Neural cell (in vitro differentiated cells): ENCODE data around the gene NRCAM. TPM values are rescaled to one million over a fixed set of nuclear protein-coding genes. Genes with fewer than 3 reads are reported as not detected.

Source experiments
- H2AFZ ChIP-seq: fragments of 200-600, 300-800 bp; sonication (generic), shearing (Covaris generic); 2 replicates; pipeline ENCODE4 v1.6.0; 2014; ENCODE audit warnings: low read depth, mild to moderate bottlenecking, antibody characterized with exemption, low read length, moderate library complexity
- H3F3A ChIP-seq: fragments of 200-600 bp; shearing (Covaris generic); 2 replicates; pipeline ENCODE4 v1.6.1; 2016; ENCODE audit warnings: mild to moderate bottlenecking, moderate library complexity, mixed read lengths, antibody characterized with exemption, low read length; ENCODE audit not compliant: insufficient read depth, poor library complexity, severe bottlenecking
- H3K27ac ChIP-seq: fragments of 200-600, 300-800 bp; sonication (generic), shearing (Covaris generic); 2 replicates; pipeline ENCODE4 v1.5.1; 2014; ENCODE audit warnings: mild to moderate bottlenecking, low read length, moderate library complexity
- H3K27me3 ChIP-seq: fragments of 300-800, 200-600 bp; sonication (generic), shearing (Covaris generic); 2 replicates; pipeline ENCODE4 v1.6.0; 2014; ENCODE audit warnings: mild to moderate bottlenecking, low read depth, low read length, moderate library complexity; ENCODE audit not compliant: insufficient read depth
- H3K36me3 ChIP-seq: fragments of 300-800, 200-600 bp; sonication (generic), shearing (Covaris generic); 2 replicates; pipeline ENCODE4 v1.5.1; 2014; ENCODE audit warnings: mild to moderate bottlenecking, antibody characterized with exemption, low read length, moderate library complexity; ENCODE audit not compliant: insufficient read depth
- H3K4me2 ChIP-seq: fragments of 300-800, 200-600 bp; sonication (generic), shearing (Covaris generic); 2 replicates; pipeline ENCODE4 v1.6.0; 2014; ENCODE audit warnings: mild to moderate bottlenecking, low read length
- H3K4me3 ChIP-seq: fragments of 300-800, 200-600 bp; sonication (generic), shearing (Covaris generic); 2 replicates; pipeline ENCODE4 v1.5.1; 2014; ENCODE audit warnings: mild to moderate bottlenecking, low read length, moderate library complexity
- H3K79me2 ChIP-seq: fragments of 200-600 bp; shearing (Covaris generic); replicated peaks from 2 replicates; pipeline ENCODE4 v1.6.0; 2014; ENCODE audit warnings: mild to moderate bottlenecking, low read length, moderate library complexity; ENCODE audit not compliant: insufficient read depth
- H3K9ac ChIP-seq: fragments of 300-800, 200-600 bp; sonication (generic), shearing (Covaris generic); 2 replicates; pipeline ENCODE4 v1.6.1; 2016; ENCODE audit warnings: mild to moderate bottlenecking, low read length, mixed read lengths
- H3K9me2 ChIP-seq: fragments of 200-600 bp; shearing (Covaris generic); 2 replicates; pipeline ENCODE4 v1.6.1; 2016; ENCODE audit warnings: mild to moderate bottlenecking, low read length, mixed read lengths; ENCODE audit not compliant: insufficient read depth
- H3K9me3 ChIP-seq: fragments of 200-600, 300-800 bp; sonication (generic), shearing (Covaris generic); 2 replicates; pipeline ENCODE4 v1.6.1; 2016; ENCODE audit warnings: mild to moderate bottlenecking, mixed run types, low read length, moderate library complexity, mixed read lengths
- H4K20me1 ChIP-seq: fragments of 200-600 bp; shearing (Covaris generic); 2 replicates; pipeline ENCODE4 v1.6.1; 2016; ENCODE audit warnings: mild to moderate bottlenecking, mixed run types; ENCODE audit not compliant: insufficient read depth
- CTCF ChIP-seq: fragments of 450-650 bp; IDR thresholded peaks from 2 replicates; pipeline ENCODE4 v1.5.1; 2014; ENCODE audit warnings: antibody characterized with exemption, mild to moderate bottlenecking, moderate library complexity; ENCODE audit not compliant: poor library complexity, severe bottlenecking
- EP300 ChIP-seq: fragments of 450-650 bp; conservative IDR thresholded peaks from 2 replicates; pipeline ENCODE4 v1.6.1; 2014; ENCODE audit warnings: antibody characterized with exemption, mild to moderate bottlenecking, moderate library complexity; ENCODE audit not compliant: poor library complexity, severe bottlenecking
- EZH2 ChIP-seq: fragments of 200-600, 300-800 bp; shearing (Covaris generic), sonication (generic); IDR thresholded peaks from 2 replicates; pipeline ENCODE4 v1.6.1; 2014; ENCODE audit warnings: antibody characterized with exemption, low read length, borderline replicate concordance, mild to moderate bottlenecking; ENCODE audit not compliant: insufficient read depth, poor library complexity, severe bottlenecking
- MXI1 ChIP-seq: fragments of 450-650 bp; conservative IDR thresholded peaks from 2 replicates; pipeline ENCODE4 v1.6.1; 2014; ENCODE audit warnings: antibody characterized with exemption, mild to moderate bottlenecking; ENCODE audit not compliant: poor library complexity, severe bottlenecking
- POLR2AphosphoS5 ChIP-seq: IDR thresholded peaks from 2 replicates; pipeline ENCODE4 v1.6.1; 2012
- RAD21 ChIP-seq: fragments of 450-650 bp; conservative IDR thresholded peaks from 2 replicates; pipeline ENCODE4 v1.6.1; 2014; ENCODE audit warnings: antibody characterized with exemption, mild to moderate bottlenecking, moderate library complexity
- REST ChIP-seq: IDR thresholded peaks from 2 replicates; pipeline ENCODE4 v1.6.1; 2012; ENCODE audit warnings: borderline replicate concordance
- SMC3 ChIP-seq: fragments of 450-650 bp; conservative IDR thresholded peaks from 2 replicates; pipeline ENCODE4 v1.6.1; 2014; ENCODE audit warnings: antibody characterized with exemption, mild to moderate bottlenecking, moderate library complexity; ENCODE audit not compliant: poor library complexity
- TAF1 ChIP-seq: IDR thresholded peaks from 2 replicates; pipeline ENCODE4 v1.6.1; 2012; ENCODE audit warnings: low read depth
- polyA plus RNA-seq: library from polyadenylated mRNA; depleted of rRNA; stranded (reverse); fragments of >200 nt; gene quantifications from 2 replicates; pipeline ENCODE4 v1.2.3, GENCODE V29; 2014

Gene NRCAM
- polyA plus RNA-seq, 1 donor from 2014 or later = 90.9 TPM

- TF ChIP-seq RAD21 (no peak), EP300 (no peak), CTCF (no peak), TAF1 (no peak), REST (no peak), SMC3 (no peak), MXI1 (no peak), POLR2AphosphoS5 (no peak), EZH2 (no peak)
- Histone ChIP-seq H3F3A (no peaks in the 10 kb centered on the region), H3K27ac (no peak overlapping the region), H3K79me2 (no peaks in the 10 kb centered on the region), H3K9ac (no peak overlapping the region), H3K4me2 (no peak overlapping the region), H4K20me1 (no peaks in the 10 kb centered on the region), H3K9me2 (no peaks in the 10 kb centered on the region), H2AFZ (no peak overlapping the region), H3K9me3 (no peaks in the 10 kb centered on the region), H3K4me3 (no peak overlapping the region), H3K27me3 (no peaks in the 10 kb centered on the region), H3K36me3 (no peaks in the 10 kb centered on the region)
Measured at GRCh38 chr7:108109221-108109908, 346.9 kb downstream of the NRCAM start.

GRCh38 chr7:108108131-108108530 is 348.1 kb downstream of the NRCAM start:
- no peak overlapping the region for H3K27ac ChIP-seq
- H3K4me2 ChIP-seq = no peak overlapping the region
- H3K9me3 ChIP-seq = no peaks in the 10 kb centered on the region
- H3F3A ChIP-seq = no peaks in the 10 kb centered on the region
- H3K9ac ChIP-seq = no peak overlapping the region
- no peaks in the 10 kb centered on the region for H3K79me2 ChIP-seq
- no peaks in the 10 kb centered on the region for H3K9me2 ChIP-seq
- H3K27me3 ChIP-seq = no peaks in the 10 kb centered on the region
- no peaks in the 10 kb centered on the region for H4K20me1 ChIP-seq
- H3K4me3 ChIP-seq = no peak overlapping the region
- no peaks in the 10 kb centered on the region for H3K36me3 ChIP-seq
- no peak for TF ChIP-seq SMC3
- TF ChIP-seq CTCF = no peak
- TF ChIP-seq EP300 = no peak
- TF ChIP-seq TAF1 = no peak
- TF ChIP-seq MXI1 = no peak
- no peak for TF ChIP-seq POLR2AphosphoS5
- no peak for TF ChIP-seq RAD21
- no peak for TF ChIP-seq REST
- no peak for TF ChIP-seq EZH2
- no peak overlapping the region for H2AFZ ChIP-seq
